Astrocyte (in vitro differentiated cells and primary cell): Measurements from ENCODE around the gene URGCP.

Experiments
- CTCF ChIP-seq: IDR thresholded peaks from 2 replicates; pipeline ENCODE4 v1.5.1; 2011; ENCODE audit warnings: low read depth, mild to moderate bottlenecking, inconsistent platforms, low read length, moderate library complexity; ENCODE audit not compliant: insufficient read depth
- EZH2 ChIP-seq: IDR thresholded peaks from 2 replicates; pipeline ENCODE4 v1.6.1; 2012; ENCODE audit warnings: mild to moderate bottlenecking, low read length, inconsistent platforms; ENCODE audit not compliant: insufficient read depth

DNA sequence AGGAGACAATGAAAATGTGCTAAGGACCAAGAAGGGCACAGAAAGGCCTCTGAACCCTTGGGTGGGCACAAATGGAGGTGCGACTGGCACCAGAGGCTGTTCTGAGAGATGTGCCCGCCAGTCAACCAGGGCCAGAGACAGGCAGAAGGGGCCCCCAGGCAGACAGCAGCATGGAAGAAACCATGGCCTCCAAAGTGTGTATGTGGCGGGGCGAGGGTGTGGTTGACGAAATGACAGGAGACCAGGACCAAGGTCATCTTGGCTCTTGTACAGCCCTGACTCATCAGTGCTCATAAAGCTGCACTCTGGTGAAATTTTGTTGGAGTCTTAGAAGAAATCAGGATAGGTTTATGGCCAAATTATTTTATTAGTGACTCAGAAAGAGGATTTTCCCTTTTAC lies 33.1 kb downstream of the URGCP start:
- TF ChIP-seq CTCF (no peak), EZH2 (no peak)
